Type B pancreatic cell (in vitro differentiated cells): ENCODE data around the gene PPP1R9A. TPM values are rescaled to one million over a fixed set of nuclear protein-coding genes. Genes with fewer than 3 reads are reported as not detected.

Experiments
- DNase-seq: peaks from one replicate; pipeline ENCODE4 v3.0.0; 2021; ENCODE audit warnings: mixed read lengths; ENCODE audit not compliant: unreplicated experiment; ENCODE audit errors: extremely low spot score
- H3K27ac Mint-ChIP-seq: 2 replicates; pipeline ENCODE4 v1.8.0; 2021; ENCODE audit warnings: mild to moderate bottlenecking, mixed read lengths
- H3K27me3 Mint-ChIP-seq: 2 replicates; pipeline ENCODE4 v1.8.0; 2021; ENCODE audit warnings: mixed read lengths
- H3K36me3 Mint-ChIP-seq: 2 replicates; pipeline ENCODE4 v1.8.0; 2021; ENCODE audit warnings: mixed read lengths
- H3K4me1 Mint-ChIP-seq: one replicate; pipeline ENCODE4 v1.8.0; 2021; ENCODE audit warnings: mixed read lengths; ENCODE audit not compliant: unreplicated experiment
- H3K4me3 Mint-ChIP-seq: 2 replicates; pipeline ENCODE4 v1.8.0; 2021; ENCODE audit warnings: mild to moderate bottlenecking, mixed read lengths
- H3K9me3 Mint-ChIP-seq: 2 replicates; pipeline ENCODE4 v1.8.0; 2021; ENCODE audit warnings: mixed read lengths
- CTCF ChIP-seq: fragments of 200-600 bp; sonication (generic); conservative IDR thresholded peaks from 2 replicates; pipeline ENCODE4 v1.5.0; 2021; ENCODE audit warnings: antibody characterized with exemption, mild to moderate bottlenecking
- total RNA-seq: library from RNA; stranded (reverse); gene quantifications from 2 replicates; pipeline ENCODE4 v1.2.1, GENCODE V29; 2021; ENCODE audit warnings: low replicate concordance

The PPP1R9A gene
- total RNA-seq, 1 donor from 2014 or later, result 21.3 TPM

DNA sequence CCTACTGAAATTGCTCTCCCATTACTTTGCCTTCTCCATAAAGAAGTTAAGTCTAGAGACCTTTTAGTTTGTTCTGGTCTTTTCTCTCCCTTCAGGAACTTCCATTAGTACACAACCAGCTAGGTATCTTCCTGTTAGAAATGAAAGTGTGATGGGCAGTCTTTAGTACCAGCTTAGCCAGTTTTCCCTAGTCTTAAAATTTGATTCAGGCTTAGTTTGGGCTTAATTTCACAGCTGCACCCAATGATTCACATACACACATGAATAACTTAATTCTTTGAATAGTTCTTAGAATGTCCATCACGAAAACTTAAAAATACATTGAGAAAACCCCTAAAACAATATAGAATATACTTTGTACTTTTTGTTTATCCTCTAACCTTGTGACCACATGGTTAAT is 2.4 kb upstream of the PPP1R9A start:
- Mint-ChIP-seq H3K27me3 (no peaks in the 10 kb centered on the region), H3K4me1 (peaks cover 14% of the 10 kb centered on the region), H3K4me3 (no peak overlapping the region), H3K36me3 (peaks cover 2% of the 10 kb centered on the region), H3K27ac (no peak overlapping the region), H3K9me3 (no peaks in the 10 kb centered on the region)
- no peak for TF ChIP-seq CTCF
- DNase-seq, result no peak

DNA sequence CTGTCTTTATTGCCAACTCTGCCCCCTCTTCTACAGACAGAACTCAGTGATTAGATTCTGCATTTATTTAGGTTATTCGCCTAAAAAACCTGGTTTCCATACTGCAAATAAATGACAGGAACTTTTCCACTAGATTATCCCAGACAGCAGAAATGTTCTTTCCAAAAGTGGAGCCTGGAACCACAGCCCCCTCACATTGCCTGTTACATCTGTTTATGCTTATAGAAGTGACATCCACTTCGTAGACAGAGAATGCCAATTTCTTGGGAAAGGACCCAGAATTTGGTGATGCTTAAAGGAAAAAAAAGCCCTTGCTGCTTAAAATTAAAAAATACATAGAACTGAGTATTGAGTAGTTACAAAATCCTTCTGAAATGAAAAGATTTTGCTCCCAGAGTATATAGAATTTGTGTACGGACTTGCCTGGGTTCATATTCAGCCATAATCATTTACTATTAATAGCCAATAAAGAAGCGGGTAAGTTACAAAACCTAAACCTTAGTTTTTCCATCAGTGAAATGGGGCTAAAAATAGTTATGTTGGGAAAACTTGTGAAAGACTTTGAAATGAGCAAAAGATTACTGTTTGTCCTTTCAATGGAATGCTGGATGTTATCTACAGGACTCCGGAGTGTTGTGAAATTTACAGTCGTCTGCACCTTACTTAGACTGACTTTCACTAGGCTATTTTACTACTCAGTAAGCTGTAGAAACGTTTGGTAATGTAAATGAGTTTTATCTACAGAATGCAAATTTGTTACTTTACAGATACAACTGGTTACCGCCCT is 1.1 kb upstream of the PPP1R9A start:
- Mint-ChIP-seq H3K4me1 (peaks cover 20% of the 10 kb centered on the region), H3K27me3 (no peaks in the 10 kb centered on the region), H3K4me3 (peak overlapping the region; percentile 74), H3K9me3 (no peaks in the 10 kb centered on the region), H3K27ac (no peak overlapping the region), H3K36me3 (peaks cover 4% of the 10 kb centered on the region)
- TF ChIP-seq CTCF, result no peak
- no peak for DNase-seq

DNA sequence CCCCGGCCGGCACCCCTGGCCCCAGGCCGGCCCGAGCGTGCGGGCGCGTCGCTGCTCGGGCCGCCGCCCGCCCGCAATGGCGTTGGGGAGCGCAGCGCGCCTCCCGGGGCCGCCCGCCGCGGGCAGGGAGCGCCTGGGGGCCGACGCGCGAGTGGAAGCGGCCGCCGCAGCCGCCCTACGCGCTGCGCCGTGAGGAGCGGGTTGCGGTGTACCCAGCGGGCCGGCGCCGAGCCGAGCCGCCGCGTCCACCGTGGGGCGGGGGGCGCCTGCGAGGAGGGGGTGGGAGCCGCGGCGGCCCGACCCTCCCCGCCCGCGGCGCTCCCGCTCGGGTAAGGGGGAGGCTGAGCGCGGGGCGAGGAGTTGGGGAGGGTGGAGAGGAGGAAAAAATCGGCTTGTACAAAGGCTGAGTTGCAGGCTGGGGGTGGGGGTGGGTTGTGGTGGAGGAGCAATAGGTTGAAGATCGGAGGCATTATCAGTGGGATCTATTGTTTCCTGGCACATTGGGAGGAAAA is 473 bp downstream of the PPP1R9A start:
- Mint-ChIP-seq H3K4me1 (peaks cover 28% of the 10 kb centered on the region), H3K27me3 (no peaks in the 10 kb centered on the region), H3K27ac (peak overlapping the region; percentile 95), H3K9me3 (no peaks in the 10 kb centered on the region), H3K4me3 (peak overlapping the region; percentile 95), H3K36me3 (peaks cover 7% of the 10 kb centered on the region)
- TF ChIP-seq CTCF, result no peak
- peak; percentile 73 for DNase-seq

DNA sequence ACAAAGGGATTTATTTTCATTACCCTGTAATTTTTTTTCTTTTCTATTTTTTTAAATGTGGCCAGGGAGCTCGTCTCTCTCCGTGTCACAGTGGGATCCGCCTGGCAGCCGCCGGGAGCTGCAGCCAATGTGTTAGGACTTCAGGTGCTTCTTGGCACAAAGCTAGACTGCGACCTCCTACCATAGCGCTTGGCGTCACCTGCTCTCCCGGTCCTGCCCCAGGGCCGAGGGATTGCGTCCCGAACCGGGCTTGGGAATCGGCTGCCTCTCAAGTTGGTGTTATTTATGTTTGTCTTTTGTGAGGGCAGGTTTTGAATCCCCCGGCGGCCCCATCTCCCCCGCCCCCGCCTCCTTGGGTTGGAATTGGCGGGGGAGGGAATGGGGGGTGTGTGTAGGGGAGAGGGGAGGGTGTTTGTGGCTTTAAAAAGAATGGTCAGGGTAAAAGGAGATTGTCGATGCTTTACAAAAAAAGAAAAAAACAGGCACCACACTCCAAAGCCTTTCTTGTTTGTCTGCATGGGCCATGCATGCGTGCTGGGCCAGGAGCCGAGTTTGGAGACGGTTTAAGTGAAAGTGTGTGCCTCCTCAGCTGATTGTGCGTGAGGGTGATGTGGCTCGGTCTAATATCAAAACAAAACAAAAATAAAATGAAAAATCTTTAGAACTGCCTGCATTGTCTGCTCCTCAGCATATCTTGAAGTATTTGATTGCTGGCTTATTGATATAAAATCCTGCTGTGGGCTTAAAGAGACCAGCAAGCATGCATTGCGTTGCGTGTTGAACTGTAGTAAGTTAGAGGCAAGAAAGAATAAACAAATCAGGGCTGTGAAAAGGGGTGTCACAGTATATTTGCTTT is 1.2 kb downstream of the PPP1R9A start:
- Mint-ChIP-seq H3K36me3 (peaks cover 8% of the 10 kb centered on the region), H3K27ac (peak overlapping the region; percentile 95), H3K4me3 (peak overlapping the region; percentile 95), H3K4me1 (peaks cover 30% of the 10 kb centered on the region), H3K9me3 (no peaks in the 10 kb centered on the region), H3K27me3 (no peaks in the 10 kb centered on the region)
- DNase-seq, result peak; percentile 71
- TF ChIP-seq CTCF, result no peak

GRCh38 chr7:94909179-94909466 is 1.7 kb downstream of the PPP1R9A start:
- Mint-ChIP-seq H3K27me3 (no peaks in the 10 kb centered on the region), H3K4me3 (peak overlapping the region; percentile 95), H3K9me3 (no peaks in the 10 kb centered on the region), H3K4me1 (peaks cover 31% of the 10 kb centered on the region), H3K27ac (peak overlapping the region; percentile 95), H3K36me3 (peaks cover 8% of the 10 kb centered on the region)
- DNase-seq, result no peak
- no peak for TF ChIP-seq CTCF
